ENCODE measurements around the gene RTP3.

RTP3 gene

DNA sequence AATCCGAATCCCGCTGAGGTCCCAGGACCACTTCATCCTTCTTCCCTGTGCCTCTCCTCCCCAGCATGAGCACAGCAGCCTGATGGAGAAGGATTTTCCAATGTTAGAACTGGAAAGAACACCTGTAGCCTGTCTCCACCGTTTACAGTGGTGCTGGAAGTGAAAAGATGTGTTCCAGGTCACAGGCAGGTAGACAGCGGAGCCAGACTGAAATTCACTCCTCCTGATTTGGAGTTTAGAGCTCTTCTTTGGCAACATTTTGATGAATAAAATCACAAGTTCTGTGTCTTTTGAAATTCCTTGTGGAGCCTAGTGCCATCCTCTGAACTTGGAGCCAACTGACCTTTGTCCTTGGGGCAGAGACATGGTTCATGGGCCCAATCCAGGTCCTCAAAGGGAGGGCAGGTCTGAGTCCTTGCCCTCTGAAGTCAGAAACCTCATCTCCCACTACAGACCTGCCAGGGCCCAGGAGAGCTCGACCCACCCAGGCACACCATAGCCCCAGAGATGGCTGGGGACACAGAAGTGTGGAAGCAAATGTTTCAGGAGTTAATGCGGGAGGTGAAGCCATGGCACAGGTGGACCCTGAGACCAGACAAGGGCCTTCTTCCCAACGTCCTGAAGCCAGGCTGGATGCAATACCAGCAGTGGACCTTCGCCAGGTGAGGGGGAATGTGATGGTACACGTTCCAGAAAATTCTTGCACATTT, at the start of gene RTP3:
Gene RTP3 (plus strand): TSS at position 421 of the 710 bp plus-strand sequence. CDS start 87 bp downstream, at position 508.
- no peak for DNase-seq

DNA sequence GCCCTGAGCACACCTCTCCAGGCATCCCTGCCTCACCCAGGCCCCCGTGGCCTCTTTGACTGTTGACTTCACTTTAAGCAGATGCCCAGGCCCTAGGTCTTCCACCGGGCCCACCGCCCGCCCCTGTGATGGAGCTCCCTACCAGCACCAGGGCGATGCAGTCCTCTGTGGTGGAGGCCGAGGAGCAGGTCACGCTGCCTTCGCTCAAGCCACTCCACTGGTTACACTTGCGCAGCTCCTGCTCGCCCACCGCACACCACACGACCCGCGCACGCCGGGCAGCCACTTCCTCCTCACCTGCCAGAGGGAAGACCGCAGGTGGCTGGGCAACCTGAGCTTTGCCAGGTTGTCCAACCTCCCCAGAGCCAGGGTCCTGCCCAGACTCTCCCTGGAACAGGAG, 49.1 kb upstream of the RTP3 start:
- DNase-seq, result no peak

DNA sequence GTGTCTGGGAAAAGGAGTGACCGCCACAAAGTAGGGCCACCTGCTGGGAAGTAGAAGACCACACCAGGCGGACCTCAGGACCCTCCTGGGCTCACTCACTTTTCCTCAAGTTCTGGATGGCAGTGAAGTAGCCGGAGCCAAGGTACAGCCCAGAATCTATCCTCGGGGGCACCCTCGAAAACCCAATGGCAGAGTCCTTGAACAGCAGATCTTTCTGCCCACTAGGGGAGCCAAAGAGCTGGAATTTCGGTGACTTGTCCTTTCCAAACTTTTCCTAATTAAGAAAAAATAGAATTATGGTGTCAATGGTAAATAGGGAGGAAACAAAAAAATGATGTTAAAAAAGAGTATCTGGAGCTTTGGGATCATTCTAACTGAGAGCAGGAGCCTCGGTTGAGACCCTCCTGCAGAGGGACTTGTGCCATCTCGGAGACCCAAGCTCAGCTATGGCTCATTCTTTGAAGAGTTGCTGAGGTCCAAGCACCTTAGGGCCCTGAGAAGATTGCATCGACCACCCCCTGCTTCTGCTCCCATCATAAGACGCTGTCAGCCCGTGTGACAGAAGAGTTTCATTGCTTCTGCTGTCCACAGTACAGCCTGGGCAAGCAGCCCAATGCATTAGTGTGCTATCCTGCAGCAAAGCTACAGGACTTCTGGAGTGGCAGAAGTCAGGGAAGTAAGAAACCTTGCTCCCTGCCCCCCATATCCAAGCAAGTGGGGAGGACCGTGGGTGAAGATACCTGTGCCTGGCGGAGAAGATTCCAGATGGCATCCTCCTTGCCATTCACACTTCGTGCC, 47.8 kb upstream of the RTP3 start:
- no peak for DNase-seq

DNA sequence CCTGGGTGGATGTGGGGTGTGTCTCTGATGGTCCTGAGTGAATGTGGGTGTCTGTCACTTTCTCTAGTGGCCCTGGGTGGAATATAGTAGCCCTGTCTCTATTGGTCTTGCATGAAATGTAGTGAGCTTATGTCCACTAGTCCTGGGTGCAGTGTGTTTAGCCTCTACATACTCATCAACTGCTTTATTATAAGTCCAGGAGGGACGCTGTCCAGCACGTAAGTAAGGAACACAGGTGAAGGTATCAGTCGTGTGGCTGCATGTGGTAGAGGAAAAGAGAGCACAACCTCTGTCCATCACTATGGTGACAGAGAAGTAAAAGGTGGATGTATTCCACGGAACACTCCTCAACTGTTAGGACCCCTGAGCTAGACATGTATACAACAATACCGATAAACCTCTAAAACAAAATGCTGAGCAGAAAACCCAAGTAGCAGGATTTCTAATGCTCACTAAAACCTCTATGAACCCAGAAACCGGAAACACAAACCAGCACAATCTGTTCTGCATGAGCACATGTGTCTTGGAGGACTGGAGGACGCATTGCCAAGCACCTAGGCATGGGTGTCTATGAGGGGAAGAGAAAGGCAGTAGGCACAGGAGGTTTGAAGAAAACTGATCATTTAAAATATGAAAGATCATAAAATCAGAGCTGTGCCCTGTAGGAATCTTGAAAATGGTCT, 44.1 kb upstream of the RTP3 start:
- no peak for DNase-seq

DNA sequence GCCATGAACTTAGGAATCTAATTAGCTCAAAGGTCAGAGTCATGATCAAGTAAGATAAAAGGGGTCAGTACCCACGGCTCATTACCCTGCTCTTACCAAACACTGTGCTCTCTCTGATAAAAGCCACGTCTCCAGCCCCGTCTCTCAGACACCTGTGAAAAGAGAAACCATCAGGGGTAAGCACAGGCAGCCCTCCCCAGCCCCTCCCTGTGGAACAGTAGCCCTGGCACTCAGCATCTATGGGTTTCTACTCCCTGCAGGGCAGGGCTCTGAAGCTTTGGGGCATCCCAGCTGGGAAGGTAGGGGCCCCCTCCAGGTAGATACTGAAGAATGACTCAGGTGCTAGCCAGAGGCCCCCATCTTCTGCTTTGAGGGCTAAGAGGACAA, 43.6 kb upstream of the RTP3 start:
- no peak for DNase-seq

DNA sequence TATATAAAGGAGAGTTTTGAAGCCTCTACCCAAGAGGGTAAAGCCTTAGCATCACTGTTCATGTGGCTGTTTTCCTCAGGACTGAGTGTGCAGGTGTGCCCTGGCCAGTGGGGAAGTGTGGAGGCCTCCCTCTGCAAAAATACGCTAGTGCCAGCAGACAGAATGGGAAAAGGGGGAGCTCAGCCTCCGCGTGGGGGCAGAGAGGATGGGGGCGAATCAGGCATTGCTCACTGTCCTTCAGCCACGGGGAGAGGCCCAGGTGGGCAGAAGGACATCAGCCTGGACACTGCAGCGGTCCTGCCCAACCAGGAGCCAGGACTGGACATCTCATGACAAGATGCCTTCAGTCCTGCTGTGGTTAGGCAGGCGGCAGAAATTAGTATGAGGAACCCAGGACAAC, 43.2 kb upstream of the RTP3 start:
- no peak for DNase-seq

DNA sequence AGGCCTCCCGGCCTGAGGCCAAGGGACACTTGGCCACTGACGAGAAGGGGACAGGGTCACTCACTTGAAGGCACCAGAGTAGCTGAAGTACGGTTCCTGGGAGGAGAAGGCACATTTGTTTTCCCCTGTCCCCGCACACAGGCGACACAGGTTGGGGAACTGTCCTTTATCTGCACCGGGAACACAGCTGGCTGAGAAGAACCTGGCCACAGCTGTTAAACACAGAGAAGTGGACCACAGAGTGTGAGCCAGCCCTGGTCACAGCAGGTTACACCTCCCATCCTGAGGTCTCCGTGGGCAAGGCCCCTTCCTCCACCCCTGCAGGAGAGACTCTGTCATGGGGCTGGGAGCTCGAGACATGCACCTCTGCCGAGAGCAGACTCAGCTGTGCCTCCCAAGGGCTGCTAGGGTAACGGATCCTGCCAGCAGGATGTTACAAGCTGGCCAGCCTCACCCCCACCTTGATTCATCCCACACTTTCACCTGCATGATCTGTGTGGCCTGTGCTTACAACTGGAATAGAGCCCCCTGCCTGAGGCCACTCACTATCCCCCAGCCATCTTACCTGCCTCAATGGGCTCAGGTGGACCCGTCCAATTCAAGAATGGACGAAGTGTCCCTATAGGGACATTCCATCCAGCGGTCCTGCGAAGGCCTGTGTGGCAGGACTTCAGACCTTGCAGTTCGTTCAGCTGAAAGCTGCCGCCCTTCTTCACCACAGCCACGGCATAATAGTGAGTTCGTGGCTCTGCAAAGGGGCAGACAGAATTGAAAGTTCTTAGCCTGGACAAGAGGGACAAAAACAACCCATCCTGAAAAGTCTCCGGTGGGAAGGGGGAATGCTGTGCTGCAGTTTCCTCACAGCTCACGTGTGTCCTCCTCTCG, 42.3 kb upstream of the RTP3 start:
- DNase-seq, result no peak

DNA sequence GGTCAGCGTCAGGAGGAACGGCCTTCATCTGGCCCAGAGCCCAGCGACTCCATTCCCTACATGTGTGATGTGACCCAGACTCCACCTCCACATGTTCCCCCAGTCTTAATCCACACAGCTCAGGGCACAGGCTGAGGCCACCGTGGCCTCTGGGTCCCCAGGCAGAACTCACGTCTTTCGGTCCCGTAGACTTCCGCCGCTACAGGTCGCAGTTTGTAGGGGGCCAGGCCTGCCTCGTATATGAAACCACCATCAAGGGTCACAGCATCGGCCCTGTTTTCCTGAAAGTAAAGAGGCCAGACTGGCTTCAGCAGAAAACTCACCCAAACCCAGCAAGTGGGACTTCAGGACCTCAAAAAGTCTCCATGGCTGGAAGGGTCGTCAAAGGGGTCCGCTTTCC, 41.7 kb upstream of the RTP3 start:
- no peak for DNase-seq

DNA sequence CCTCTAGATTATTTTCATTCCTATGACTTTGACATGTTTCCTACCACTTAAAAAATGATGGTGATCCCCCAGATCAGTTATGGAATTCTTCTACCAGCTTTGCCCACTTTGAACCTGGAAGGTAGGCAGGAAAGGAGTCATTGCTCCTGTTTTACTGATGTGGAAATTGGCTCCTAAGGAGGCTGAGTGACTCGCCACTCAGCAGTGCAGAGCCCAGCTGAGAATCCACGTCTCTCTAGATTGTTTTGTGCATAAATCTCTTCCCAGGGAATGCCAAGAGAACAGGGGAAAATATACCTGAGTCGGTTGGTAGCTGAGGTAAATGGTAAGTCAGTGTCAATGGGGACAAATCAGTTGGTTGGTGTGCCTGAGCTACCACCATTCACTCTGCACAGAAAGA, 37.7 kb upstream of the RTP3 start:
- no peak for DNase-seq

DNA sequence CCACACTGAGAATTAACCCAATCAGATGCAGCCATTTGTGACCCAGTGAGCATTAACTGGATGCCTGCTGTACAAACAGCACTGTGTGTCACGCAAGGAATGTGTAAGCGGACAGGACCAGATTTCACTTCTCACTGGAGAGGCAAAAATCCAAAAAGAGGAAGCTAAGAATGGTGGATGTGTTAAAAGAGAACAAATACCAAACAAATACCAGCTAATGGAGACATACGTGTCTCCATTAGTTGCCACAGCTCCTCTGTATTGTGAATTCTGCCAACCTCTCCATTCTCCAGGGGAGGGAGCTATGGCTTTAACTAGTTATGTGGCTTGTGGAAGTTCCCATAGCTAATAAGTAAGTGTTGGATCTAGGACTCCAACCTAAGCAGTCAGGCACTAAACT, 35.7 kb upstream of the RTP3 start:
- no peak for DNase-seq

DNA sequence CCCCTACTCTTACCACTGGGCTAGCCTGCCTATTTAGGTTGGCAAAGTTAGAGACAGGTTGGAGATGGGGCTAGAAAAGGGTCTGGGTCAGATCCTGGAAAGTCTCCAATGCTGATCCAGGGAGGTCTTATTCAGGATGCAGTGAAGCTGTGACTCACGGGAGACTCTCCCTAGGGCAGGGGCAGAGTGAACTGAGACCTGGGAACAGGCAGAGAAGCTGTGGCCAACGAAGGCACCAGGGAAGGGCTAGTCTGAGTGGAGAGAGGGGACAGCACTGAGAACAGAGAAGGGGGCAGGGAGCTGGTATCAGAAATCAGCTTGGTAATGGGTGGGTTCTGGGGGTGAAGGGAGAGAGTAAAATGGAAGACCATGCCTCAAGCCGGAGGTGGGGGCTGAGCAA, 35.3 kb upstream of the RTP3 start:
- no peak for DNase-seq

DNA sequence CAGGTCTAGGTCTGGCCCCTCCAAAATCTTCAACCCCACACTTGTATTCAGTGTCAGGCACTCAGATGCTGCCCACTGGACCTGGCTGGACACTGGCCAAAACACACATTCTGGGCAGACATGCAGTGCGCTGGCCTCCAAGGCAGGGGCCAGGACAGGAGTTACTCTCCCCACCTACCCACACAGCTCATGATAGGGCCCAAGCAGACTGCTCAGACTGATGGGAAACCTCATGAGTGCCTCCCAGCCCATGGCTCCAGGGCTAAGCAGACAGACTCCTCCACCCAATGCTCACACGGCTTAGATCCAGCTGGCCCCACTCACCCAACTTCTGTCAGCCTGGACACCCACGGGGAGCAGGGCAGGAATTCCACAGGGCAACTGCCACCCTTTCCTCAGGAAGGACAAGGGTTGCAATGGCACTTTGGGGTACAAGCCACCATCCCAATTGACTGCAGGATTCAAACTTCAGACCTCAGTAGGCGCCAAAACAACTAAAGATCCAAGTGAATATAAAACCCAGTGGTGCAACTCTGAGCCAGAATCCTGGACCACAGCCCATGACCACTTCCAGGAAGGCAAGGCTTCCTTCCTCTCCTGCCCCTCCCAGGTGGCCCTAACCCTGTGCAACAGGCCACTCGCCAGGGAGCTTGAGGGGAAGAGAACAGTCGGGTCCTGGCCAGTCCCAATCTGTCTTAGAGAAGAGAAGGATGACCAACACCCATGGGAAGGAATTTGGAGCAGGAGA, 34.5 kb upstream of the RTP3 start:
- DNase-seq, result no peak

DNA sequence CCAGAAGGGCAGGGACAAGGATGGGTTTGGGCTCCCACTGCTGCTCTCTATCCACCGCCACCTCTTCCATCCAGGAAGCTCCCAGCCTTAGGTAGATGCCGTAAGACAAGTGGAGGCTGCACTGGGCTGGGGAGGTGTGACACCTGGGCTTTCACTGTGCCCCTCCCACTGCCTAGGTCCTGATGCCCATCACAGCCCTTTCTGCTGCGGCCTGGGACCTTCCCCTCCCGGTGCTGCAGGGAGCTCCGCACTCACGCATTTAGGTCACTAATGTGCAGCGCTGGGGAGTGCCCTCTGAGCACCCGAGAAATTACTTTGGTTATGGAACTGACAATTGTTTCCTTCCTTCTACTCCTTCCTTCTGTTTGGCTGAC, 33.9 kb upstream of the RTP3 start:
- DNase-seq, result no peak

DNA sequence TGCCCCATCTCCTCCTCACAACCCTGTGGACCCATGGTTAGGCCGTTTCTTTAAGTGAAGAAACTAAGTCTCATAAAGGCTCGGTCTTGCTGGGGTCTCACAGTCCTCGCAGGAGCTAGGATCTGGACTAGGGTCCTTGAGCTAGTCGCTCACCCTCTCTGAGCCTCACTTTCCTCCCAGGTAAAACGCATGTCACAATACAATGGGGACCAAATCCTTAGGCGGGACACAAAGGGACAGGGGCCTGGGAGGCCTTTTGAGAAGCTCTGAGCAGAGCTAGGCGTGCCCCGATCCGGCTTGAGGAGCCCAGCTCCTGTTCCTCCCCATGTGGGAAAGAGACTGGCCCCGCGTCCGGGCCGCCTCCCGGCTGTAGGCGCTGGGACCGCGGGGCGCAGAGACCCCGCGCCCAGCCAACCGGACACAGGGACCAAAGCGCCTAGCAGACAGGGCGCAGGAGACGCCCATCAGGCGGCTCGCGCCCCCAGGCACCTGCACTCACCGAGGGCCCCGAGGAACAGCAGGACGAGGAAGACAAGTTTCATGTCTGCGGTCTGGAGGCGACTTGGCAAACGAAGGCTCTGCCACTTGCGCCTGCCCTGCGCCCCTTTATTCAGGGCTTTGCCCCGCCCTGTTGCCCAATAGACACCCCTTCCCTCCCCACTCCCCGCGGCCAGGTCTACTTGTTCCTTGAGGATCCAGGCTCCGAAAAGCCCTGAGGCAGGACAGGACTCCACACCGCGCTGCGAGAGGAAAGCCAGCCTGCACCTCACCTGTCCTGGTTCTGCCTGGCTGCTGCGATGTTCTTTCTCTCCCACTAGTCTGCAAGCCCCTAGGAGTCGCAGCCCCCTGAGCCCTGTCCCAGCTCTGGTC, 33.2 kb upstream of the RTP3 start, which contains the start of gene LTF:
Gene LTF (minus strand): TSS at position 580 of the 870 bp plus-strand sequence. CDS start 38 bp downstream, at position 542.
- no peak for DNase-seq

DNA sequence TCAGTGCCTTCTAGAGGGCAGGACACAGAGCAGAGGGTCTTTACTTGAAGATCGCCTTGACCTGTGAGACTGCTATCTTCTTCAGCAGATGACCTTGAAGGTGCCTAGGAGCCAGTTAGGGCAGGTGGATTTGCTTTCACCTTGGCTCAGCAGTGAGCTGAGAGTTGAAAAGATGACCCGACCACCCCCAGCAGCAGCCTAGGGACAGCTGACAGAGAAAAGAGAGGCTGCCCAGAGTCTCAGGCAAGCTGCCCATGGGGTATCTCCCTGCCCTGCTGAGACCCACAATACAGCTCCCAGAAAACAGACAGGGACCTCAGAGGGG, 32.6 kb upstream of the RTP3 start:
- no peak for DNase-seq

DNA sequence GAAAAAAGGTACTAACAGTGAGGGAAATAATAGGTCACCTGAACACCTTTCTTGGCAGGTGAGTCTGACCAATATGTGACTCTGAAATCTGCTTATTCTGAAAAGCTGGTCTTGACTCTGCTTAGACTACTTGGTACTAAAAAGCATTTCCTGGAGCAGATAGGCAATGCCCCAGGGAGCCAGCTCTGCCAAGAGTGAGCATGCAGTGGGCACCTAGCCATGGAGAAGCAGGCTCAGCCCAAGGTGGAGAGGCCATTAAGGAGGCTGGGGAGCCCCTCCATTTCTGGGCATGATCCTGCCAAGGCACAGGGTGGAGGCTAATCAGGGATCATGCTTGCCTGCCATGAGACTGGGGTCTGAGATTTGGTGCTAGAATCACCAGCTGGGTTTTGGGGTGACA, 31.5 kb upstream of the RTP3 start:
- no peak for DNase-seq

DNA sequence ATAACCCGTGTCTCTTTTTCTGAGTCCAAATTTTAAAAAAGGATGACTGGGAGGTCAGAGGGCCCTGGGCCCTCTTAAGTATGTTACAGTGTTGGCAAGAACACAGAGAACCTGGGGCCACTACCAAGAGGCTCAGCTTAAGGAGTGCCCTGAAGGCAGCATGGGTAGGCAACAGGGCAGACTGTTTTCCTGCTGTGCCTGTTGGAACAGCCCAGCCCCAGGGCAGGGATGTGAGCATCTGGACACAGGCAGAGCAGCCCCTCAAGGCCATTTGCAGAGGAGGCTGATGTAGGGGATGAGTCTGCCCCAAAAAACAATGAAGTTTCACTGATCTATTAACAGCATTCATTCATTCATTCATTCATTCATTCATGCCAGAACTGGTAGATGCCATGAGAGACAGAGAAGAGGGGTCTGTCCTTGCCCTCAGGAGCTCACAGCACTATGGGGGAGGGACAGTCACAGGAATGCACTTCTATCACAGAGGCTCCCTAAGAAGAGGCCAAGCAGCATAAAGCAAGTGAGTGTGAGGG, 30.8 kb upstream of the RTP3 start:
- no peak for DNase-seq

DNA sequence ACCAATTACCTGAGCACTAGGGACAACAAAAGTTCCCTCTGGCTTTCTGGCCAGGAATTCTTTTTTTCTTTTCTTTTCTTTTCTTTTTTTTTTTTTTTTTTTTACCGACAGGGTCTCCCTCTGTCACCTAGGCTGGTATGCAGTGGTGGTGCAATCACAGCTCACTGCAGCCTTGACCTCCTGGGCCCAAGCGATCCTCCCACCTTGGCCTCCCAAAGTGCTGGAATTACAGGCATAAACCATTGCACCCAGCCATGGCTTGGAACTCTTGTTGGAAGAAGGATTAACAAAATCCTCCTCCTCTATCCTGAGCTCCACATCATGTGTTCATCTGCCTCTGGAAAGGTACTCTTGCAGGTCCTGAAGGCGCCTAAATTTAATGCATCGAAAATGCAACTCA, 30.2 kb upstream of the RTP3 start:
- DNase-seq, result no peak

DNA sequence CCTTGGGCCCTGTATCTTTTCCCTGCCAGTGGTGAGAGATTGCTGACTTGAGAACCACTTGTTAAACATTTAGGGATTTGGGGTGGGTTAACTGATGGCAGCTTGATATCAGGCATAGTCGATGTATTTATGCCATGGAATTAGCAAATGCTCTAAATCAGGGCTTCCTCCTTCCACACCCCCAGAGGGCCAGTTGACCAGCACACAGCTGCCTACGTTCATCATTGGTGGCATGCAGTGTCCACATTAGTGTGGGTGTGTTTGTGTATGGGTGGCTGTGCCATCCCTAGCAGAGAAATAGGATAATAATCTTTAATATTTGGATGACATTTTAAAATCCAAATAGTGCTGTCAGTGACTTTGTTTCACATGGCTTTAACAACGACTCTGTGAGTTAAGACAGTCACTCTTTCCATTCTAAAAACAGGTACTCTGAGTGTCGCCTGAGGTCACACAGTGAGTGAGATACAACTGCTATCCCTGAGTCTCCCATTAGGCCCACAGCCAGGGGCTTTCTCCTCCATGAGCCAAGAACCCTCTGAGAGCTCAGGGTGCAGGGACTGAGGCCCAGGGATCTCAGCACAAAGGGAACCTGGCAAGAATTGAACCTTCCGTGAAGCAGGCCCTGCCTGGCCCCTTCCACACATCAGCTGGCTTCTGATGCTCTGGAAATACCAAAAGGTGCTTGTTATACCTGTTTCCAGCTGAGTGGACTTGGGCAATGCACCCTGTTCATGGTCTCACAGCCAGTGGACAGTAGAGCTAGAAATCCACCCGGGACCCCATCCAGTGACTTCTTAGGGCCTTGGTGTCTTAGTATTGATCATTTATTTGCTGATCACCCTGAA, 28.8 kb upstream of the RTP3 start:
- no peak for DNase-seq
